Stomach (tissue), 4 donors: ENCODE data around the gene PPP1R1A.

Experiments
- EP300 ChIP-seq: sonication (generic); formaldehyde crosslinking; IDR thresholded peaks from one replicate; pipeline ENCODE4 v1.6.1; 2017; ENCODE audit warnings: antibody characterized with exemption
- POLR2A ChIP-seq, 4 donors: fragments of 450-650 bp; IDR thresholded peaks; one replicate each; pipeline ENCODE4 v1.6.1; 2016; ENCODE audit warnings: antibody characterized with exemption in 4 of 4, control low read depth in 2 of 4, mild to moderate bottlenecking in 1 of 4, moderate library complexity in 1 of 4
- POLR2AphosphoS5 ChIP-seq, 3 donors: sonication (generic); formaldehyde crosslinking; IDR thresholded peaks; one replicate each; pipeline ENCODE4 v1.6.1; 2016; ENCODE audit warnings: antibody characterized with exemption in 3 of 3
- TF ChIP-seq, protein P1 (sequence below), 7 experiments: fragments of 450-650 bp in 4 of 7; fragments of 200-600 bp in 3 of 7; sonication (generic) in 3 of 7; IDR thresholded peaks; one replicate each; pipeline ENCODE4 v1.5.1; 2016 to 2019; ENCODE audit warnings: antibody characterized with exemption in 7 of 7, control low read depth in 2 of 7, mild to moderate bottlenecking in 1 of 7

GRCh38 chr12:54535474-54535873 lies 53.0 kb downstream of the PPP1R1A start:
- TF ChIP-seq, protein P1, sequence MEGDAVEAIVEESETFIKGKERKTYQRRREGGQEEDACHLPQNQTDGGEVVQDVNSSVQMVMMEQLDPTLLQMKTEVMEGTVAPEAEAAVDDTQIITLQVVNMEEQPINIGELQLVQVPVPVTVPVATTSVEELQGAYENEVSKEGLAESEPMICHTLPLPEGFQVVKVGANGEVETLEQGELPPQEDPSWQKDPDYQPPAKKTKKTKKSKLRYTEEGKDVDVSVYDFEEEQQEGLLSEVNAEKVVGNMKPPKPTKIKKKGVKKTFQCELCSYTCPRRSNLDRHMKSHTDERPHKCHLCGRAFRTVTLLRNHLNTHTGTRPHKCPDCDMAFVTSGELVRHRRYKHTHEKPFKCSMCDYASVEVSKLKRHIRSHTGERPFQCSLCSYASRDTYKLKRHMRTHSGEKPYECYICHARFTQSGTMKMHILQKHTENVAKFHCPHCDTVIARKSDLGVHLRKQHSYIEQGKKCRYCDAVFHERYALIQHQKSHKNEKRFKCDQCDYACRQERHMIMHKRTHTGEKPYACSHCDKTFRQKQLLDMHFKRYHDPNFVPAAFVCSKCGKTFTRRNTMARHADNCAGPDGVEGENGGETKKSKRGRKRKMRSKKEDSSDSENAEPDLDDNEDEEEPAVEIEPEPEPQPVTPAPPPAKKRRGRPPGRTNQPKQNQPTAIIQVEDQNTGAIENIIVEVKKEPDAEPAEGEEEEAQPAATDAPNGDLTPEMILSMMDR (IDR thresholded peaks at IDR 0.05), result no peak
- TF ChIP-seq POLR2AphosphoS5 (IDR thresholded peaks at IDR 0.05) (no peak), POLR2A (IDR thresholded peaks at IDR 0.05) (no peak), EP300 (no peak)
